ENCODE data around the gene ATP5F1D.

ATP5F1D gene

DNA sequence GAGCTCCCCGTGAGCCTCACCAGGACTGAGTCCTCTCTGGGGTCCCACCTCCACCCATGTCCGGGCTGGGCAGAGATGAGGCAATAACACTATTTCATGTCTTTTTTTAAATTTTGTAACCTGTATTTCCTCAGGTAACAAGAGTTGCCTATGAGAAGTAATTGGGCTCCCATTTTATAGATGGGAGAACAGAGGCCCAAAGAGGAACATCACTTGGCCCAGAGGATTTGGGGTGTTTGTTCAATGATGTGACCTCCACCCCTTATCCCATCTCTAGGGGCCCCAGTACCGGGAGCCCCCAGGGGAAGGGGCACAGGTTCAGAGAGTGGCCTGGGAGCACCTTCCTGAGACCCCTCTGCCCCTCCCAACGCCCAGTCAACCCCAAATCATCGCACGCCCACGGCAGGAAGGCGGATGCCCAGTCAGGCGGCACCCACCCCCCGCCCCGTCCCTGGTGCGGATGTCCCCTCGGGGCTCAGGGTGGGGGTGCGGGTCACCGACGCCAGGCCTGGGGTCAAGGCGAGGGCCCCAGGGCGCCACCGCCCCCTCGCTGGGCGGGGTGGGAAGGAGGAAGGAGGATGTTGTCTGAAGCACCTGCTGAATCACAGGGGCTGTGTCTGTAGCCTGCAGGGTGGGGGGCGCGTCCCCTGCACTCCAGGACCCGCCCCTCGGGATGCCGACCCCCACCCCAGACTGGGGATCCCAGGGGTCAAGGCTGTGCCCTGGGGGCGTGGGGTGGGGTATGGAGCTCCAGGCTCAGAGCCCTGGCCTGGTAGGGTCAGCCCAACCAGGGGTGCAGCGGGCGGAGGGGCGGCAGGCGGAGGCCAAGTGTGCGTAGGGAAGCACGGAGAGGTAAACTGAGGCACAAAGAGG is 18.6 kb downstream of the ATP5F1D start:
- DNase-seq = peak; percentile 61

DNA sequence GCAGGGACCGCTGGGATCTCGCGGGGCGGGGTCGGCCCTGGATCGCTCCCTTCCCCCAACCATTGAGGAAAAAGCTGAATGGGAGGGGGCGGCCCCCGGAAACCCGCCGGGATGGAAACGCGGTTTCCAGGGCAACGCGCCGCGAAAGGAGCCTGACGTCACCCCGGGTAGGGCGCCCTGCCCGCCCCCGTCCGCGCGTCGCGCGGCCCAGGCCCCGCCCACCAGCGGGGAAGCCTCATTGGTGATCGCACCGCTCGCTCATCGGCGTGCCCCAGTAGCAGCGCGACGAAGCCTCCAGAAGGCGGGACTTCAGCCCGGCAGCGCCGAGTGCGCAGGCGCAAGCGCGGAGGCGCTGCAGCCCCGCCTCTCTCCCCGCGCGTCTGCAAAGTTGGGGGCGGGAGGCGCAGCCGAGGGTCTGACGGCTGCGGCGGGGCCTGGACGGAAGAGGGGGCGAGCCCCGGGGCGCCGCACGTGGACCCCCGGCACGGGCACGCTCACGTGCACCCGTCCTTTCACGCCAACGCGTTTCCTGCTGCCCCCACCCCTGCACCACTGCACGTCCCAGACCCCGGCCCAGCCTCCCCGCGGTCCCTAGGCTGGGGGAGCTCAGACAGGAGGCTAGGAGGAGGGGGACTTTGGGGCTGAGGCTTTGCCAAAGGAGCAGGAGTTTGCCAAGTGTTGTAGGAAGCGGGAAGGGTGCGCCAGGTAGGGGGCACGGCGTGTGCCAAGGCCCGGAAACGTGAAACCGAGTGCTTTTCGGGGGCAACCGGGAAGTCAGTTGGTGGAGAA is 19.4 kb downstream of the ATP5F1D start:
- DNase-seq = peak; percentile 99

GRCh38 chr19:1261538-1261797 is 19.9 kb downstream of the ATP5F1D start:
- no peak for DNase-seq

DNA sequence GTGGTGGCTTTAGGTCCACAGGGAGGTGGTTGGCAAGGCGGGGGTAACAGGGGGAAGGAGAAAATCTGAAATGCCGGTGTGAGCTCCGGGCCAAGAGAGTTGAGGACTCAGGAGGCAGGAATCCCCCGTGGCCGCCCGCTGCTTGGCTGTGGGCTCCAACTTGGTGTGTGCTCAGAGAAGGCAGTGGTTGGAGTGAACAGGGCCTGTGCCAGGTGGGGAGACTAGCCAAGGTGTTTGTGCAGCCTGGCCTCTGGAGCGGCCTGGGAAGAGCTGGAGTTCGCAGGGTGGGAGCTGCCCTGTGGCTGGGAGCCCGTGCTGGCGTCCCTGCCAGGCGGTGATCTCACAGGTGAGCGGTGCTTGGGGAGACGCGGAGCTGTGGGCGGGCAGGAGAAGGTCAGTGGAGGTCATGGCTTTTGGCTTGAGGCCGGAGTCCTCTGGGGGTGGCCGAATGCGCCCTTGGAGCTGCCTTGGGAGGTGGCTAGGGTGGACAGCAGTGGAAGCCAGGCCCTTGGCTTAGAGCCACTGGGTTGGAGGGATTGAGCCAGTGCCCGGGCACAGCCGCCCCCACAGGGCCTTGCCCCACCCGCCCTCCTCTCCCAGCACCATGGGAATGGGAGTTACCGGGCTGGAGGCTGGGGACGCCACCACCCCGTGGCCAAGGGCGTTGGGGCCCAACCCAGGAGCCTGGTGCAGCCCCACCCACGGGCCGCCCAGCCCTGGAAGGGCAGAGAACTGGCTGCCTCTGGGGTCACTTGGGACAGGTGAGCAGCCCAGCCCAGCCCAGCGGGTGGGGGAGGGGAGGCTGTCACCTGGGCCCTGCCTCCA is 20.5 kb downstream of the ATP5F1D start:
- peak; percentile 62 for DNase-seq

DNA sequence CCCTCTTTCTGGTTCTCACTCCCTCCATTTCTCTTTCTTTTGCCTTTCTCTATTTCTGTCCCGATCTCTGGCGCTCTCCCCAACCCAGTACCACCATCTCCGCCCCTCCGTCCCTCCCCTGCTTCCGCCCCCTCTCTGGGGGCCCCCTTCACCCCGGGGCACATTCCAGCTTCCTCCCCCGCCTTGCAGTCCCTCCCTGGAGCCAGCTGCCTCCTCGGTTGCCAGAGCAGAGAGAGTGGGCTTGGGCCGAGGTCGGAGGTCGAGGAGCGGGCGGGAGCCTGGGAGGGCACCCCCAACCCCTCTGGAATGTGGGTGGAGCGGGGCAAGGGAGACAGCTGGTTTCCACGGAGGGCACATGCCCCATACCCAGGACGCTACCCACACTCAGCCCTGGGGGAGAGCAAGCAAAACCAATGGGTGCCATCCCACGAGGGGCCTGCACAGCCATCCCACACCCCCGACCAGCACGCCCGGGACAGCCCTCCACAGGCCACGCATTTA is 21.1 kb downstream of the ATP5F1D start:
- no peak for DNase-seq

DNA sequence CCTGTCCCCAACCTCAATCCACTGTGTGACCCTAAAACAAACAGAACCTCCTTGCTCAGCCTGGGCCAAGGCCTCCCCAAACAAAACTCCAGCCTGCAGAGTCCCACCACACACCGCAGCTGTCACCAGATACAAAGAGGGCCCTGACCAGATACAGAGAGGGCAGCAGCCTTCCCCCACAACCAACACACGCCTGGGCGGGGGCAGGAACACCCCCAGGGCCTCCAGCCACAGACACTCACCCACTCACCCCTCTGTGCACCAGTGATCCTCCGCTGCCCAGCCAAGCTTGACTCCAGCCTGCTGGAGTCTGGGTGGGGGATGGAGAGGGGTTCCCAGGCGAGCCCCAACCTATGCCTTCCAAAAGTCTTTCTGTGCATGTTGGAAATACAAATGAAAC is 21.6 kb downstream of the ATP5F1D start:
- DNase-seq = no peak

DNA sequence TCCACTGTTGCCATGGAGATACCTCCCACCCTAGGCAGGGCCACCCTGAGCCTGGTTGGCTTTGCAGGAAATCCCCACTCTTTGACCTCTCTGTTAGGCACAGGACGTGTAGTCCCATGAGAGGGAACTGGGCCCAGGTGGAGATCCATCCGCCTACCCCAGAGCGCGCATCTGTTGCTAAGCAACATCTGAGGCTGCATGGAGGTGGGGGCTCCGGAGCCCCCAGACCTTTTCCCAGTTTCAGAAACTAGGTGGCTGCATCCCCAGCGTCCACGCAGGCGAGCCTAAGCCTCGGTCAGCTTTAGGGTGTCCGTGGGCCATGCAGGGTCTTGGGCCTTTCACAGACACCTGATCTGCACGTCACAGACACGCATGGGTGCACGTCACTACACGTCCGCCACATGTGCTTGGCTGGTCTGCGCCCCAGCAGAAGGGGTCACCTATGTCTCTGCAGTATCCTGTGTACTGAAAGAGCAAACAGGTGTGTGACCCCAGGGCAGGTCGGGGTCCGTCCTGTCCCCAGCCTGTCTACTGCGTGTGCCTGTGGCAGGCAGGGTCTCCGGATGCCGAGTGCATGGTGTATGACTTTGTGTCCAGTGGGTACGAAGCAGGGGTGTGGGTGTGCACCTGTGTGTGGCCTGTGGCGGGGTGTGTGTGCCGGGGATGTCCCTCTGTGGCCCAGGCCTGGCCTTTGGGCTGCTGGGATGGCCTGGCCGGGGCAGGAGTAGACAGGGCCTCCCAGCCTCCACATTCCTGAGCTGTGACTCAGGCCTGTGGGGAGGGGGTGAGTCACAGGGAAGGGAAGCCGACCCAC is 23.5 kb downstream of the ATP5F1D start:
- DNase-seq = peak; percentile 48

- DNase-seq = peak; percentile 61
Measured at GRCh38 chr19:1265615-1266128, 24.1 kb downstream of the ATP5F1D start.

DNA sequence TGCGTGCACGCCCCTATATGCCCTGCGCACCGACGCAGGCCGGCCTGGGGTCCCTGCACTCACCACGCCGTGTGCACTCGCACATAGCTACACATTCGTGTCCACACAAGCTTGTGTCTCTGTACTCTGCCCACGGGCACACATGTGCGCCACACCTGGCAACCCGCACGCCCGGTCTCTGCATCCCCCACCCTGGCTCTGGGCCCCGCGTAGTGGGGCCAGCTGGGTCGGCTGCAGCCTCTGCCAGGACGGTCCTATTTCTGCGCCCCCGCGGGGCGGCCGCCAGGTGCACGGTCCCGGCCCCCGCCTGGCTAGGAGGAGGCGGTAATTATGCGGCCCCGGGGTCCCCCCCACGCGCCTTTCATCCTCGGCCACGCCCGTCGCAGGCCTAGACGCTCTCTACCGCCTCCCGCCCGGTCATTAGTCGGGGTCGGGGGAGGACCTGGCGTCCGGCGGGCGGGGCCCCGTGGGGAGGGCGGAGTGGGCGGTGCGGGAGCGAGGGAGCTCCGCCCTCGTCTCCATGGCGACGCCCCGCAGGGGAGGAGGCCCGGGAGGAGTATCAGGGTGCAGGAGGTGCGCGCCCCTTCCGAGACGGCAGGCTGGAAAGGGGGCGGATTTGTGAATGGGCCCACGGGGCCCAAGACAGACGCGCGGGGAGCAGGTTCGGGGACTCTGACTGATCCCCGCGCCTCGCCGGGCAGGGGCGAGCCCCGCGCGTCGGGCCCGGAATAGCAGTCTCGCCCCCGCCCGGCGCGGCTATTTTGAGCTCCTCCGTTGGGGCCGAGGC is 24.8 kb downstream of the ATP5F1D start:
- peak; percentile 99 for DNase-seq

DNA sequence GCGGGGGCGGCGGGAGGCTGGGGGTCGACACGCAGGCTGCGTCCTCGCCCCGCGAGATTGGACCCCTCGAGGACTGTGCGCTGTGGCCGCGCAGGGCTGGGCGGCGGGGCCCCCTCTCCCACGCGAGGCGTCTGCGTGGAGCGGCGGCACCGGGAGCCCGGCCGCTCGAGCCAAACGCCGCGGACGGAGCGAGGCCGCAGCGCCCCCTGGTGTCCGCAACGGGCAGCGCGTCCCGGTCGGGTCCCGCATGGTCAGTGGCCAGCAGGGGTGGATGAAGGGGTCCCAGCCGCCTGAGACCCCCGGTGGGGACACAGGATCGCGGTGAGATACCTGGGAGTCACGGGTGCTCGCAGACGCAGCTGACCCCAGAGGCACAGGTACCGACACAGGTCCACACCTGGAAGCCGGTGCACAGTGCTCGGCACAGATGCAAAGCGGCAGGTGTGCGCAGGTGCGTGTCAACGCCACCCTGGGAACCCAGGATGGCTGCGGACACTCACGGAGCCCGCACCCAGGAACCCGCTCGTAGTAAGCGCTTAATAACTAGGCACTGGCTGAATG is 25.4 kb downstream of the ATP5F1D start:
- peak; percentile 85 for DNase-seq

GRCh38 chr19:1267477-1268225 is 26.1 kb downstream of the ATP5F1D start:
- peak; percentile 85 for DNase-seq

DNA sequence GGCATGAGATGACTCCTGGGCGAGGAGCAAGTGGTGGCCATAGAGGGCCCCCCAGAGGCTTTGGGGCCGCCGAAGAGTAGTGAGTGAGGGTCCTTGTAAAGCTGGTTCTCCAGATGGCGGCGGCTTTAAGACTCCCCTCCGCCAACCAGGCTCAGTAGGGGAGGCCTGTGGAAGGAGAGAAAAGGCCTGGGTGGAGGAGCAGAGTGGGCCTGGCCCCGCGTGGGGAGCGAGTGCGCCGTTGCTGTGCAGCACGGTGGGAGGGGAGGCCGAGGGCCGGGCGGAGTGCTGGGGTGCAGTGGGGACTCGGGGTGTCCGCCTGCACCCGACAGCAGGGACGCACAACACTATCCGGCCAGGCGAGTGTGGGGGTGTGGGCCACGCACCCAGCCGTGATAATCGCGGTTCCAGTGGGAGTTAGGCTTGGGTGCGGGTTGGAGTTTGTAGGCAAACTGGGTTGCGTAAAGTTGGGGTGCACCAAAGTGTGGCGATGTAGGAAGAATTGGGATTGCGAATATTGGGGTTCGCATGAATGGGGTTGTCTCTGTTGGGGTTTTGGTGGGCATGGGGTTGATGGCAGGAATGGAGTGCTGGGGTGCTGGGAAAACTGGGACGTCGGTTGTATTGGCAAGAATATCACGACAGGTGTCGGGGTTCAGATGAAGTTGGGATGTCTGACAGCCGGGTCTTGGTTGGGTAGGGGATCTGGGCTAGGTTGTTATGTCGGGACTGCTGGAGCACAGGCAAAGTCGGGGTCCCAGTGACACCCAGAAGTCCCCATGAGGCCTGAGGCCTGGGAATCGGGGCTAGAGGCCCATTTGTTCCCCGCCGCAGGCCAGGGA is 26.9 kb downstream of the ATP5F1D start:
- peak; percentile 47 for DNase-seq

DNA sequence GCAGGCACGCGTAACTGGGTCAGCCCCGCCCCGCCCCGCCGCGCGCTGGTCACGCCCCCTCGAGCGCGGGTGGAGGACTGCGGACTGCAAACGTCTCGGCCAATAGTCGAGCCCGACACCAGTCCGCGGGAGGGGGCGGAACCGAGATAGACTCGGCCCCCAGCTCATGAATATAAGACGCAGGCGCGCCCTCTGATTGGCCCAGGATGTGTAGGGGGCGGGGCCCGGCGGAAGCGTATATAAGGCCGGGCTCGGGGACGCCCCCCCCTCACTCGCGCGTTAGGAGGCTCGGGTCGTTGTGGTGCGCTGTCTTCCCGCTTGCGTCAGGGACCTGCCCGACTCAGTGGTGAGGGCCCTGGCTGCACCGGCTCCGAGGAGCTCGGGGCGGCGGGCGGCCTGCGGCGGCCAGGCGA is 27.5 kb downstream of the ATP5F1D start, which contains the start of gene CIRBP:
TSS of gene CIRBP (plus strand) at position 268 of the 413 bp plus-strand sequence. CDS start 1,602 bp downstream, outside the sequence.
- peak; percentile 99 for DNase-seq

- peak; percentile 94 for DNase-seq
Measured at GRCh38 chr19:1269478-1270212, 28.1 kb downstream of the ATP5F1D start.

- DNase-seq = peak; percentile 58
Measured at GRCh38 chr19:1270213-1270853, 28.8 kb downstream of the ATP5F1D start.

DNA sequence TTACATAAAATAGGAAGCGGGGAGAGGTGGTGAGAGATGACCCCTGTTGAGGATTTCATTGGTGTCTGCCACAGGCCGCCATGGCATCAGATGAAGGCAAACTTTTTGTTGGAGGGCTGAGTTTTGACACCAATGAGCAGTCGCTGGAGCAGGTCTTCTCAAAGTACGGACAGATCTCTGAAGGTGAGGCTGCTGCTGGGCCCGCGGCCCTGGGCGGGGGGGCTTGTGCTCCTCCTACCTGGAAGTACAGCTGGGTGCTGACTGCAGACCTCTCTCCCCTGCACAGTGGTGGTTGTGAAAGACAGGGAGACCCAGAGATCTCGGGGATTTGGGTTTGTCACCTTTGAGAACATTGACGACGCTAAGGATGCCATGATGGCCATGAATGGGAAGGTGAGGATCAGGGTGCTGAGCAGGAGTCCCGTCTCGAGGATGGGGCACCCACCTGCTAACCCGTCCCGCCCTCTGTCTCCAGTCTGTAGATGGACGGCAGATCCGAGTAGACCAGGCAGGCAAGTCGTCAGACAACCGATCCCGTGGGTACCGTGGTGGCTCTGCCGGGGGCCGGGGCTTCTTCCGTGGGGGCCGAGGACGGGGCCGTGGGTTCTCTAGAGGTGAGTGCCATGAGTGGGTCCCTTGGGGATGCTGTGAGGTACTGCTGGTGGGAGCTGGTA is 29.4 kb downstream of the ATP5F1D start:
- DNase-seq = no peak
